Mammary epithelial cell (primary cell): ENCODE measurements around the gene ATXN3L.

Experiments
- EZH2 ChIP-seq: IDR thresholded peaks from 2 replicates; pipeline ENCODE4 v1.6.1; 2012; ENCODE audit warnings: low read length, inconsistent platforms, borderline replicate concordance
- TF ChIP-seq, protein P1 (sequence below), 2 donors: IDR thresholded peaks in 1 of 2; conservative IDR thresholded peaks in 1 of 2; 2 replicates each; pipeline ENCODE4 v1.5.1; 2011 to 2012; ENCODE audit warnings: inconsistent platforms in 2 of 2, low read length in 2 of 2, mild to moderate bottlenecking in 2 of 2, control low read depth in 1 of 2, low read depth in 1 of 2; ENCODE audit not compliant: insufficient read depth in 1 of 2; ENCODE audit errors: extremely low read depth in 1 of 2

DNA sequence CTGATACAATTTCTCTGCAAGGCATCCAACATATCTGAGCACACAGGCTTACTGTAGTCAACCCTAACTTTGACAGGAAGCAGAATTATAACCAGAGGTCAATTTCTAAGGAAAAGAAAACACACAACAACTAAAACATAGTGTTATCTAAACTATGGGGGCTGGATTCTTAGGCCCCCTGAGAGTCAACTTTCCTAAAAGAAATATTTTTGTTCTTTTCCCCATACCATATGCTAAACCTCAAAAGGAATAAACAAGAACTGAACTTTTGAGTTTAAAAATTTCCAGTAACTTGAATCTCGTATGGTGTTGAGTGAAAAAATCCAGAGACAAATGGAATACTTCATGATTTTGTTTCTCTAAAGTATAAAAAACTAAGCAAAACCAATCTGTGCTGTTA is 42.9 kb downstream of the ATXN3L start:
- TF ChIP-seq, protein P1, sequence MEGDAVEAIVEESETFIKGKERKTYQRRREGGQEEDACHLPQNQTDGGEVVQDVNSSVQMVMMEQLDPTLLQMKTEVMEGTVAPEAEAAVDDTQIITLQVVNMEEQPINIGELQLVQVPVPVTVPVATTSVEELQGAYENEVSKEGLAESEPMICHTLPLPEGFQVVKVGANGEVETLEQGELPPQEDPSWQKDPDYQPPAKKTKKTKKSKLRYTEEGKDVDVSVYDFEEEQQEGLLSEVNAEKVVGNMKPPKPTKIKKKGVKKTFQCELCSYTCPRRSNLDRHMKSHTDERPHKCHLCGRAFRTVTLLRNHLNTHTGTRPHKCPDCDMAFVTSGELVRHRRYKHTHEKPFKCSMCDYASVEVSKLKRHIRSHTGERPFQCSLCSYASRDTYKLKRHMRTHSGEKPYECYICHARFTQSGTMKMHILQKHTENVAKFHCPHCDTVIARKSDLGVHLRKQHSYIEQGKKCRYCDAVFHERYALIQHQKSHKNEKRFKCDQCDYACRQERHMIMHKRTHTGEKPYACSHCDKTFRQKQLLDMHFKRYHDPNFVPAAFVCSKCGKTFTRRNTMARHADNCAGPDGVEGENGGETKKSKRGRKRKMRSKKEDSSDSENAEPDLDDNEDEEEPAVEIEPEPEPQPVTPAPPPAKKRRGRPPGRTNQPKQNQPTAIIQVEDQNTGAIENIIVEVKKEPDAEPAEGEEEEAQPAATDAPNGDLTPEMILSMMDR (conservative IDR thresholded peaks at IDR 0.05 in 1 of 2, IDR thresholded peaks at IDR 0.05 in 1 of 2; ENCODE audit: extremely low read depth in 1 of 2, insufficient read depth in 1 of 2, low read depth in 1 of 2, low read length in 2 of 2): no peak
- TF ChIP-seq EZH2: no peak
